Measurements from ENCODE around the gene ABCC10. TPM values are rescaled to one million over a fixed set of nuclear protein-coding genes. Genes with fewer than 3 reads are reported as not detected.

ABCC10 gene
- total RNA-seq, 1 experiment from 2014 or later, result 17.1 TPM

DNA sequence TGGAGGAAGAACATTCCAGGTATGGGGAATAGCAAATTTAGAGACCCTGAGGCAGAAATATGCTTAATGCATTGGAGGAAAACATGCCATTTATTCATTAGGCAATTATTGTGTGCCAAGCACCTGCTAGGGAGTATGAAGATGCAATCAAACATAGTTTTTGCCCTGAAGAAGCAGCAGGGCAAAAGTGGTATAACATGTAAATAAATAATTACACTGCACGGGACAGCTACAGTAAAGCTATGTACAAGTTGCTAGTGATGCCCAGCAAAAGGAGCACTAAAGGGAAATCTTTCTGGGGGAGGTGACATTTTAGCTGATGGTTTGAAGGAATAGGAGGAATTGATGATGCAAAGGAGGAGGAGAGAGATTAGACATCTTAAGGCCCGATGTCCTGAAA, 49.4 kb downstream of the ABCC10 start:
- in situ Hi-C loops (cut with HindIII; ENCODE audit: low pct_unique_long_range_greater_than_20kb, low sequenced_read_pairs), result no loop called here
- no peak for DNase-seq (ENCODE audit: low read depth, low spot score)

GRCh38 chr6:43477235-43478007, 50.1 kb downstream of the ABCC10 start, which contains the start of gene TJAP1:
TSS of gene TJAP1 (plus strand) at chr6:43477570. CDS start at chr6:43499002, 21,432 bp downstream.
- in situ Hi-C loops (cut with HindIII; ENCODE audit: low pct_unique_long_range_greater_than_20kb, low sequenced_read_pairs), result no loop called here

DNA sequence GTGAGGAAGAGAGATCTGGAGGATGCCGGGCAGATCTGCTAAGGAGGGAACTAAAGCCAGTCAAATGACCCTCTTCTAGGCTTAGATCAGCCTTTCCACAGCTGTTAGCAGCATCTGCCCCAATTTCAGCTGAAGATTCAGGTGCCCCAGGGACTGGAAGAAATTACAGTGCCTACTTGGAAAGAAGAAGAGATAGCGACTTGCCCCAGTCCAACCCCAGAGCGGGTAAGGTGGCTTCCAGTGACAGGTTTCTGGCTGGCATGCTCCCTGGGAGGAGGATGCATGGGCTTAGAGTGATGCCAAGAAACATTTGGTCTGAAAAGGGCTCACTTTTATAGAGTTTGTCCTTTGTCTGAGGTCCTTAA, 50.6 kb downstream of the ABCC10 start:
- in situ Hi-C loops (cut with HindIII; ENCODE audit: low pct_unique_long_range_greater_than_20kb, low sequenced_read_pairs), result no loop called here
- no peak for DNase-seq (ENCODE audit: low read depth, low spot score)

More at GRCh38 chr6:43477235-43478007, 50.1 kb downstream of the ABCC10 start, which contains the start of gene TJAP1:
- peak; percentile 87 for DNase-seq (ENCODE audit: low read depth, low spot score)

DNA sequence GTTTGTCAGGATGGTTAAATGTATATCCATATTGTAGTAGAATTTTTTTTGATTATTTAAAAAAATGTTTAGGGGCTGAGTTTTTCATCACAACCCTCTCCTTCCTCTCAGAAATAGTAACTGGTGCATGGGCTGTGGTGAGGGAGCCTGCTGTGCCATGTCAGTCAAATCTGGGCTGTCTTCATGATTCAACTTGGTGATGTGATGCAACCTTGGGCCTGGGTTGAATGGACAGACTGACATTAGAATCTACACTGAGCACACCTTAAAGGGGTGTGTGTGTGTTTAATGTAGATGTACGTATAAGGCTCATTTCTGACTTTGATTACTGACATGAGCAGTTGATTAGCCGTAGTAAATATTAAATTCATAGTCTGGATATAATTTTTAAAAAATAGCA, 53.7 kb downstream of the ABCC10 start:
- in situ Hi-C loops (cut with HindIII; ENCODE audit: low pct_unique_long_range_greater_than_20kb, low sequenced_read_pairs), result no loop called here
- no peak for DNase-seq (ENCODE audit: low read depth, low spot score)

GRCh38 chr6:43481591-43482236, 54.4 kb downstream of the ABCC10 start:
- in situ Hi-C loops (cut with HindIII; ENCODE audit: low pct_unique_long_range_greater_than_20kb, low sequenced_read_pairs), result no loop called here

DNA sequence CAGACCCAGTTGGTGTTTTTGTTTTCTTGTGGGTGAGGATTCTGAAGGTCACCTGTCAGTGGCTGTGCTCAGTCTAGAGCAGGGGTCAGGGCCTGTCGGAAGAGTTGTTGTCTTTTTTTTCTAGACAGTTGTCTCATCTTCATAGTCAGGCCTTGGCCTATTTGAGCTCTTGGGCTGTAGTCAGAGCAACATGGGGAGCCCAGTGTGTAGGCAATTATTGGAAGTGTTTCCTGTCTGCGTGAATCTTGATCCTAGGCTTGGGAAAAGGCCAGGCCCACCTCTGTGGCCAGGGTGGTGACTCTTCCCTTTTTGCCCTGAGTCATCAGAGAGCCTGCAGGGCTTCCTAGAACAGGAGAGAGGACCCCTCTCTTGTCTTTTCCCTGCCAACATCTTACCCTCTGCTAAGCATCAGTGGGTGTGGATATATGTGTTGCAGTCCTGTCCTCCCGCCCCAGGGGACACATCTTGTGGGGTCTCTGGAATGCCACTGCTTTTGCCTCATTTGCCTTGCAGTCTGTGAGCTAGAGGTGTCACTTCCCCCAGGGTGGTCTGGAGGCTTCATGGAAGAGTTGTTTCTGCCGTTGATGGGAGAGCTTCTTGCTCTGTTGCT, 61.4 kb downstream of the ABCC10 start:
- no peak for DNase-seq (ENCODE audit: low read depth, low spot score)
- in situ Hi-C loops (cut with HindIII; ENCODE audit: low pct_unique_long_range_greater_than_20kb, low sequenced_read_pairs), result no loop called here

More at GRCh38 chr6:43481591-43482236, 54.4 kb downstream of the ABCC10 start:
- no peak for DNase-seq (ENCODE audit: low read depth, low spot score)

- DNase-seq (ENCODE audit: low read depth, low spot score), result no peak
- in situ Hi-C loops (cut with HindIII; ENCODE audit: low pct_unique_long_range_greater_than_20kb, low sequenced_read_pairs), result no loop called here
These were observed 62.1 kb downstream of the ABCC10 start for GRCh38 chr6:43489277-43490072.

DNA sequence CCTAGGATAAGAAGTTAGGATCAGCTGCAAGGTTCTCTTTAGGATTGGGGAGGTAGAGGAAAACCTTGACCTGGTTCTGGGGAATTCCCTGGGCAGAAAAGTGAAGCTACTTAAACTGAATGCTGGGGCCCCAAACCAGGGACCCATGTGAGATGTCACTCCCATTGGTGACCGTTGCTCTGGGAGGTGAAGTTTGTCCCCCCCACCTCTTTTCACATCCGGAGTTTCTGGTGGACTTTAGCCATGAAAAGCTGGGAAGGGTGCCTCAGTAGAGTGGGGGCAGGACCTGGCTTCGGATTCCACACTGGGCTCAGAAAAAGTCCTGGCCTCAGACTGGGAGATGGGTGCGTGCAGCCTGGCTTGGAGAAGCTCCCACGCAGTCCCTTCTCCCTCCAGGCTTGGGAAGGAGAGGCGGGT, 63.2 kb downstream of the ABCC10 start:
- DNase-seq (ENCODE audit: low read depth, low spot score), result no peak
- in situ Hi-C loops (cut with HindIII; ENCODE audit: low pct_unique_long_range_greater_than_20kb, low sequenced_read_pairs), result no loop called here

DNA sequence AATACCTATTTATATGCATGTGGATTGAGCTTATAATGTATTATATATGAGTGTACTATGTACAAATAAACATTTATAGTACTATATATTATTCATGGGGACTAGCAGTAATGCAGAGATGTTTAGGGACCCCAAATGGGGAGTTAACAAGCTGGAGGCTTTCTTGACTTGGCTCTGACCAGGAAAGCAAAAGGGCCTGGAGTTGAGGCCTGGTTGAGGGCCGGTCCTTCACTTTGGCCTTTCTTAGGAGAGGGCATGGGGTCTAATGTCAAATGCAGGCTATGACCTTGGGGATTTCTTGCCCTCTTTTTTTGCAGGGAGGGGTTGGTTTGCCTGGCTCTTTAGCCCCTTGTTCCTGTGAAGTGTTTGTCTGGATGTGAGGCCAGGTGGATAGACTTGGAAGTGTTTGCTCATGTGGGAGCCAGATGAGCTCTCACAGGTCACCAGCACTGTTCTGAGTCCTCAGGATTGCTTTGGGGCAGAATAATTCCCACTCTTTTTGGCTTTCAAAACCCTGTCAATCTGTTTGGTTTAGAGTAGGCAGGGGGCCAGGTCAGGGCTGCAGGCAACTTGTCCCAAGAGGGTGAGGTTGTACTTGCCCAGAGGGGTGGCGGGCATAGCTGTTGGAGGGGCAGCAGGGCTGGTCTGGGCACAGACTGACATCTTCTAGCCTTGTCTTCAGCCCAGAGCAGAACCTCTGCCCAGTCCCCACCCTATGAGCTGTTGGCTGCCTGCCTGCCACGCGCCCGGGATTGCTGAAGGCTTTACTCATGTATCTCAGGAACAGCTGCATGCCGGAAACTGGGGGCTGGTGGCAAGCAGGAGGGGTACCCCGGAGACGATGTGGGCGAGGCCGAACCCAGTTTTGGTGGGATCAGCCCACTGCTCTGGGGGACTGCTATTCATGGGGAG, 64.7 kb downstream of the ABCC10 start:
- in situ Hi-C loops (cut with HindIII; ENCODE audit: low pct_unique_long_range_greater_than_20kb, low sequenced_read_pairs), result no loop called here

DNA sequence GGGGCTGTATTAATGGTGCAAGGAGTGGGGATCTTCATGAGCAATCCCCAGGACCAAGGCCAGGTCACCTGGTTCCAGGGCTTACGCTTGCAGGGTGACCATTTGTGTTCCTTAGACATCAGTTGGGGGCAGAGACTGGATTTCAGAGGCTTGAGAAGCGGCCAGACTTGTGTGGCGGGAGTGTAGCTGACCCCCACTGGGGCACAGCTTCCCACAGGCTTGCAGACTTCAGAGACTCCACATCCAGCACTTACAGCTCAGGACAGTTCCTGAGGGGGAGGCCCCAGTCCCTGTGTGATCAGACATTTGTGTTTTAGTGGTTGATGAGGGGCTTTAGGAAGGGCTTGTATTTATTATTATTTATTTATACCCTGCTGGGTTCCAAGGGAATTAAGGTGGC, 65.3 kb downstream of the ABCC10 start:
- in situ Hi-C loops (cut with HindIII; ENCODE audit: low pct_unique_long_range_greater_than_20kb, low sequenced_read_pairs), result no loop called here
- no peak for DNase-seq (ENCODE audit: low read depth, low spot score)

More for the DNA sequence above, 64.7 kb downstream of the ABCC10 start:
- DNase-seq (ENCODE audit: low read depth, low spot score), result no peak

- in situ Hi-C loops (cut with HindIII; ENCODE audit: low pct_unique_long_range_greater_than_20kb, low sequenced_read_pairs), result no loop called here
- DNase-seq (ENCODE audit: low read depth, low spot score), result no peak
These were observed 65.9 kb downstream of the ABCC10 start for GRCh38 chr6:43493230-43493629.

DNA sequence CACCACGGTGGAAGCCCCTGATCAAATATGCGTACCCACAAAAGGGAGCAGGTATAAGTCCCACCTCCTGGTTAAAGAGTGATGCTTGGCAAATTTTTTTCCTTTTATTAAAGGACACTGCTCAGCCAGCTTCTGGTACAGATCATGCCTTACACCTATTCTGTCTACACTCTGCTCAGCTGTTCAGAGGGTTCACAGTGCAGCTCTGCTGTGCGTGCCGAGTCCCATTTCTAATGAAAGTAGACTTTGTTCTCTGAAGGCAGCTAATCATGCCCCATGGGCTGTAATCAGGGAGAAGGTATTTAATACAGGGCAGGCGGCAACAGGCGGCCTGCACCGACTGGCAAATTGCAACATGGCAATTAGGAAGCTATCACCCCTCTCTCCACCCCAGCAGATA, 66.5 kb downstream of the ABCC10 start:
- DNase-seq (ENCODE audit: low read depth, low spot score), result peak; percentile 34
- in situ Hi-C loops (cut with HindIII; ENCODE audit: low pct_unique_long_range_greater_than_20kb, low sequenced_read_pairs), result no loop called here

DNA sequence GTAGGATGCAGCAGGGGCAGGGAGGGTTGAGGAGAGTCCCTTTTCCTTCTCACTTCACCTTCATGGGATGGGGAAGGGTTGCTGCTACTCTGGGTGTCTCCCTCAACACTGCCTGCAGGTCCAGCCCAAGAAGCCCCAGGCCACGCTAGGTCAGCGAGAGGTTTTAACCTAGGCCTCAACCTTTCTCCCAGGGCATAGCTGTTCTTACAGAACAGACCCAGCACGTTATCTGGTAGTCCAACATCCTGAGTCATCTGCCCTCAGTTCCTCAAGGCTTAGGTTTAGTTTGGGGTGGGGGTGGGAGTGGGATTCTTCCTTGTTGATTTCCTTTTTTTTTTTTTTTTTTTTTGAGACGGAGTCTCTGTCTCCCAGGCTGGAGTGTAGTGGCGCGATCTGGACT, 67.0 kb downstream of the ABCC10 start:
- in situ Hi-C loops (cut with HindIII; ENCODE audit: low pct_unique_long_range_greater_than_20kb, low sequenced_read_pairs), result no loop called here
- no peak for DNase-seq (ENCODE audit: low read depth, low spot score)

DNA sequence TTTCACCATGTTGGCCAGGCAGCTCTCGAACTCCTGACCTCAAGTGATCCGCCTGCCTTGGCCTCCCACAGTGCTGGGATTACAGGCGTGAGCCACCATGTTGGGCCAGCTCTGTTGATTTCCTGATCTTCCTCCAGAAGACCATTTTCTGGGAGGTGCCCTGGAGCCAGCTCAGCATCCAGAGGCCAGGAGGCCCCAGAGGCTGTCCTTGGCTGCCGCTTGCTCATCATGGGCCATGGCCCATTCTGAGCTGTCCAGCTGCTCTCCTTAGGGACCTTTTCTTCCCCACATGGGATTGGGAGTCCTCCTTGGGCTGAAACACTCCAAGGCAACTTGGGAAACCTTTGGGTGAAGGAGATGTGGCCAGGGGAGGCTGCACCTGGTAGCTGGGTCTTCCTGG, 67.4 kb downstream of the ABCC10 start:
- no peak for DNase-seq (ENCODE audit: low read depth, low spot score)
- in situ Hi-C loops (cut with HindIII; ENCODE audit: low pct_unique_long_range_greater_than_20kb, low sequenced_read_pairs), result no loop called here

- peak; percentile 15 for DNase-seq (ENCODE audit: low read depth, low spot score)
- in situ Hi-C loops (cut with HindIII; ENCODE audit: low pct_unique_long_range_greater_than_20kb, low sequenced_read_pairs), result no loop called here
These were observed 68.1 kb downstream of the ABCC10 start for GRCh38 chr6:43495409-43495941.

DNA sequence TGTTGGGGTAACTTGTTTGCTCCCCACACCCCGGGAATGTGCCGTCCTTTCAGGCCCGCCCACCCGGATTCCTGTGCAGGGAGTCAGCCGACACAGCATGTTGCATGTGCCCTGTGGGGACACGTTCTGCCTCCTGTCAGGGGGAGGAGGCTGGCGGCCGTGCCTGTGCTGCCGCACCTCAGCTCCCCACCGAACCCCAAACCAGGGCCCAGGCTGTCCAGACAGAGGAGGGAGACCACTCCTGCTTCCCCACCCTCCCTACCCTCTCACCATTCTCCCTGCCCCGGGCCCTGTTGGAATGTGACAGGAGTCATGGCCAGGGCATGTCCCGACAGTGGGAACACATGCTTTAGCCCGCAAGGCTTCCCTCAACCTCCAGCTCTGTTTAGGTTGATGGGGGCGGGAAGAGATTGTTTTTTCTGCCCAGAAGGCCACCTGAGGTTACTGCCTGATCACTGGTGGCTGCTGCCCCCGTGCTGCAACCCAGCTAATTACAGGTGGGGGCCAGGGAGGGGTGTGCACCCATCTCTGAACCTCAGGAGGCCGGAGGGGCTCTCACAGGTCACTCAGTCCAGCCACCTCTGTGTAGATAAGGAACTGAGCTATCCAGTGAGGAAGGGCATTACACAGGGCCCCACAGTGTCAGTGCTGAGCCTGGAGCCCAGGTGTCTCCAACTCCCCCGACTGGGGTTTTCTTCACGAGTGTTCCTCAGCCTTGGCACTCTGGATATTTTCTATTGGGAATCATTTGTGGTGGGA, 69.2 kb downstream of the ABCC10 start:
- in situ Hi-C loops (cut with HindIII; ENCODE audit: low pct_unique_long_range_greater_than_20kb, low sequenced_read_pairs), result no loop called here
- DNase-seq (ENCODE audit: low read depth, low spot score), result peak; percentile 31
